H9 (cell line): ENCODE data around the gene TAC1. TPM values are rescaled to one million over a fixed set of nuclear protein-coding genes. Genes with fewer than 3 reads are reported as not detected.

ENCODE experiments used
- DNase-seq: peaks from one replicate; pipeline ENCODE4 v3.0.0-alpha.2; 2017
- H2AFZ ChIP-seq: one replicate; pipeline ENCODE4 v1.6.1; 2013; ENCODE audit warnings: mild to moderate bottlenecking, low read length, control low read depth, moderate library complexity
- H2AK5ac ChIP-seq: 2 replicates; pipeline ENCODE4 v1.6.1; 2013; ENCODE audit warnings: low read length, control low read depth, mixed read lengths; ENCODE audit not compliant: insufficient read length
- H2BK120ac ChIP-seq: one replicate; pipeline ENCODE4 v1.6.1; 2013; ENCODE audit warnings: low read depth, mild to moderate bottlenecking, low read length, control low read depth, inconsistent platforms; ENCODE audit not compliant: poor library complexity, severe bottlenecking
- H2BK12ac ChIP-seq: 2 replicates; pipeline ENCODE4 v1.6.1; 2013; ENCODE audit warnings: low read length, control low read depth, mixed read lengths, low read depth; ENCODE audit not compliant: insufficient read length
- H2BK15ac ChIP-seq: 2 replicates; pipeline ENCODE4 v1.6.1; 2013; ENCODE audit warnings: low read depth, low read length, control low read depth
- H2BK20ac ChIP-seq: one replicate; pipeline ENCODE4 v1.6.1; 2013; ENCODE audit warnings: low read depth, mild to moderate bottlenecking, low read length, control low read depth, inconsistent platforms; ENCODE audit not compliant: poor library complexity, severe bottlenecking
- H2BK5ac ChIP-seq: 2 replicates; pipeline ENCODE4 v1.6.1; 2013; ENCODE audit warnings: low read length, control low read depth, mixed read lengths; ENCODE audit not compliant: insufficient read length
- H3K14ac ChIP-seq: 2 replicates; pipeline ENCODE4 v1.6.1; 2013; ENCODE audit warnings: low read length, control low read depth; ENCODE audit not compliant: insufficient read depth
- H3K18ac ChIP-seq: 2 replicates; pipeline ENCODE4 v1.6.1; 2013; ENCODE audit warnings: low read depth, mild to moderate bottlenecking, mixed read lengths, low read length, control low read depth; ENCODE audit not compliant: insufficient read length
- H3K23ac ChIP-seq: 2 replicates; pipeline ENCODE4 v1.6.1; 2013; ENCODE audit warnings: low read length, control low read depth, mixed read lengths, low read depth; ENCODE audit not compliant: insufficient read length
- H3K23me2 ChIP-seq: 2 replicates; pipeline ENCODE4 v1.6.1; 2013; ENCODE audit warnings: low read depth, mild to moderate bottlenecking, mixed read lengths, low read length, control low read depth; ENCODE audit not compliant: insufficient read length, poor library complexity, severe bottlenecking
- H3K27ac ChIP-seq: 2 replicates; pipeline ENCODE4 v1.5.1; 2013; ENCODE audit warnings: low read length, control low read depth, mixed read lengths, low read depth; ENCODE audit not compliant: insufficient read length
- H3K27me3 ChIP-seq: 2 replicates; pipeline ENCODE4 v1.6.1; 2013; ENCODE audit warnings: low read length, control low read depth, inconsistent platforms; ENCODE audit not compliant: insufficient read depth
- H3K4ac ChIP-seq: 2 replicates; pipeline ENCODE4 v1.6.1; 2013; ENCODE audit warnings: low read depth, mild to moderate bottlenecking, control low read depth, inconsistent platforms, low read length, moderate library complexity
- H3K4me1 ChIP-seq: 2 replicates; pipeline ENCODE4 v1.6.1; 2013; ENCODE audit warnings: low read length, control low read depth, inconsistent platforms; ENCODE audit not compliant: insufficient read depth
- H3K4me2 ChIP-seq: 2 replicates; pipeline ENCODE4 v1.6.1; 2013; ENCODE audit warnings: low read length, control low read depth, mixed read lengths; ENCODE audit not compliant: insufficient read length, insufficient read depth
- H3K56ac ChIP-seq: 2 replicates; pipeline ENCODE4 v1.6.1; 2013; ENCODE audit warnings: low read depth, mild to moderate bottlenecking, mixed read lengths, low read length, control low read depth; ENCODE audit not compliant: insufficient read length
- H3K79me1 ChIP-seq: 2 replicates; pipeline ENCODE4 v1.6.1; 2013; ENCODE audit warnings: low read depth, mild to moderate bottlenecking, moderate library complexity, low read length, control low read depth, inconsistent platforms; ENCODE audit not compliant: insufficient read depth, poor library complexity, severe bottlenecking
- H3K79me2 ChIP-seq: 2 replicates; pipeline ENCODE4 v1.6.1; 2013; ENCODE audit warnings: low read length, control low read depth, inconsistent platforms; ENCODE audit not compliant: insufficient read depth
- H3K9ac ChIP-seq: 2 replicates; pipeline ENCODE4 v1.6.1; 2013; ENCODE audit warnings: low read length, control low read depth, mixed read lengths; ENCODE audit not compliant: insufficient read length; ENCODE audit errors: extremely low read depth
- H3K9me3 ChIP-seq: one replicate; pipeline ENCODE4 v1.6.1; 2013; ENCODE audit warnings: low read depth, low read length, inconsistent platforms; ENCODE audit not compliant: control insufficient read depth
- H3T11ph ChIP-seq: one replicate; pipeline ENCODE4 v1.6.1; 2013; ENCODE audit warnings: mild to moderate bottlenecking, low read length, control low read depth, inconsistent platforms
- H4K20me1 ChIP-seq: one replicate; pipeline ENCODE4 v1.6.1; 2013; ENCODE audit not compliant: control insufficient read depth, insufficient read length, insufficient read depth
- H4K5ac ChIP-seq: 2 replicates; pipeline ENCODE4 v1.6.1; 2013; ENCODE audit warnings: low read depth, mild to moderate bottlenecking, mixed read lengths, low read length, control low read depth; ENCODE audit not compliant: insufficient read length
- H4K8ac ChIP-seq: replicated peaks from 2 replicates; pipeline ENCODE4 v1.6.1; 2013; ENCODE audit warnings: low read length, control low read depth, mixed read lengths, low read depth; ENCODE audit not compliant: insufficient read length
- H4K91ac ChIP-seq: 2 replicates; pipeline ENCODE4 v1.6.1; 2013; ENCODE audit warnings: low read depth, mild to moderate bottlenecking, moderate library complexity, mixed read lengths, low read length, control low read depth; ENCODE audit not compliant: insufficient read length
- H3K27ac Mint-ChIP-seq, 3 experiments: 2 replicates in 2 of 3; 3 replicates in 1 of 3; pipeline ENCODE4 v1.8.0; 2020 to 2021; ENCODE audit warnings: mixed read lengths in 3 of 3, mild to moderate bottlenecking in 1 of 3, moderate library complexity in 1 of 3
- H3K27me3 Mint-ChIP-seq: 2 replicates; pipeline ENCODE4 v1.8.0; 2021; ENCODE audit warnings: low read depth, mild to moderate bottlenecking, moderate library complexity, mixed read lengths
- H3K36me3 Mint-ChIP-seq, 3 experiments: 2 replicates in 2 of 3; 3 replicates in 1 of 3; pipeline ENCODE4 v1.8.0; 2020 to 2021; ENCODE audit warnings: low read depth in 3 of 3, mixed read lengths in 3 of 3; ENCODE audit not compliant: insufficient read depth in 1 of 3
- H3K4me1 Mint-ChIP-seq, 2 experiments: 2 replicates each; pipeline ENCODE4 v1.8.0; 2020; ENCODE audit warnings: mixed read lengths in 2 of 2
- H3K4me3 Mint-ChIP-seq, 2 experiments: 2 replicates in 1 of 2; 3 replicates in 1 of 2; pipeline ENCODE4 v1.8.0; 2020 to 2021; ENCODE audit warnings: mild to moderate bottlenecking in 2 of 2, mixed read lengths in 2 of 2, moderate library complexity in 1 of 2
- H3K9me3 Mint-ChIP-seq, 2 experiments: 2 replicates in 1 of 2; 3 replicates in 1 of 2; pipeline ENCODE4 v1.8.0; 2020; ENCODE audit warnings: mild to moderate bottlenecking in 2 of 2, mixed read lengths in 2 of 2, moderate library complexity in 1 of 2
- CTCF ChIP-seq: fragments of 200-600 bp; sonication (generic); conservative IDR thresholded peaks from 3 replicates; pipeline ENCODE4 v1.8.0; 2021; ENCODE audit warnings: antibody characterized with exemption, mild to moderate bottlenecking
- WGBS: extraction: QIAGEN DNeasy Blood & Tissue Kit; methylation state at CpG from one replicate; pipeline ENCODE4 v1.1.7; 2013; ENCODE audit warnings: missing lambda C conversion rate, low lambda C conversion rate, mixed read lengths; ENCODE audit not compliant: insufficient read length; ENCODE audit errors: extremely low coverage; 5-methylcytosine and 5-hydroxymethylcytosine counted together
- total RNA-seq: library from RNA; stranded (reverse); gene quantifications from 2 replicates; pipeline ENCODE4 v1.2.1, GENCODE V29; 2021

Gene TAC1
- total RNA-seq, 1 experiment from 2014 or later = 0.77 TPM

- Histone ChIP-seq H3K79me1 (no peaks in the 10 kb centered on the region), H2BK15ac (no peak overlapping the region), H3K4me1 (no peaks in the 10 kb centered on the region), H3T11ph (no peak overlapping the region), H3K18ac (no peak overlapping the region), H3K23me2 (no peaks in the 10 kb centered on the region), H3K9ac (no peak overlapping the region), H2AK5ac (no peak overlapping the region), H3K4me2 (no peak overlapping the region), H3K79me2 (no peaks in the 10 kb centered on the region), H3K9me3 (no peaks in the 10 kb centered on the region), H4K5ac (no peak overlapping the region), H2BK5ac (no peak overlapping the region), H4K91ac (no peak overlapping the region), H3K23ac (no peak overlapping the region), H3K4ac (no peak overlapping the region), H3K56ac (no peak overlapping the region), H3K27me3 (no peaks in the 10 kb centered on the region), H2BK12ac (no peak overlapping the region), H2BK120ac (no peak overlapping the region), H4K8ac (no peak overlapping the region), H2AFZ (no peak overlapping the region), H4K20me1 (no peaks in the 10 kb centered on the region), H3K14ac (no peak overlapping the region), H3K27ac (no peak overlapping the region), H2BK20ac (no peak overlapping the region)
- no CpG with 5 or more reads among the region's 2 CpGs for WGBS
- H3K27ac Mint-ChIP-seq = no peak overlapping the region
- no peak overlapping the region for H3K4me3 Mint-ChIP-seq
- H3K27me3 Mint-ChIP-seq = peaks cover 4% of the 10 kb centered on the region
- DNase-seq = no peak
- no peaks in the 10 kb centered on the region for H3K36me3 Mint-ChIP-seq
- no peaks in the 10 kb centered on the region for H3K9me3 Mint-ChIP-seq
- no peak for TF ChIP-seq CTCF
- no peaks in the 10 kb centered on the region for H3K4me1 Mint-ChIP-seq
These were observed 25.9 kb downstream of the TAC1 start for GRCh38 chr7:97757824-97758223.
